ENCODE results near the gene HABP4.

DNA sequence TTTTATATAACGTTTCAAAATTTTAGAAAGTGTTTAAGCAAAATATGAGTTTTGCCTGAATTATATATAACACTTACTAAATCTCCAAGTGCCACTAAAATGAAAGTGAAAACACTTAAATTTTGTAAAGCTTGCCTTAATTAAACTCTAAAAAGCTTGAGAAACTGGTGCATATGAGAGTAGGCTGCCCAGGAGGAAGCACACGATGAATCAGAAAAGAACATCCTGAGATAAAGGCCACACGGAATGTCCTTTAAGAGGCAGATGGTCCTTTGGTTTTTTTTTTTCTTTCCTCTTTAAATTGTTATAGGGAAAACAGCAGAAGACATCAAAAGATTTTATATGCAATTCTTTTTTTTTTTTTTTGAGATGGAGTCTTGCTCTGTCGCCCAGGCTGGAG lies 60.3 kb downstream of the HABP4 start:
- TF ChIP-seq, protein P1, sequence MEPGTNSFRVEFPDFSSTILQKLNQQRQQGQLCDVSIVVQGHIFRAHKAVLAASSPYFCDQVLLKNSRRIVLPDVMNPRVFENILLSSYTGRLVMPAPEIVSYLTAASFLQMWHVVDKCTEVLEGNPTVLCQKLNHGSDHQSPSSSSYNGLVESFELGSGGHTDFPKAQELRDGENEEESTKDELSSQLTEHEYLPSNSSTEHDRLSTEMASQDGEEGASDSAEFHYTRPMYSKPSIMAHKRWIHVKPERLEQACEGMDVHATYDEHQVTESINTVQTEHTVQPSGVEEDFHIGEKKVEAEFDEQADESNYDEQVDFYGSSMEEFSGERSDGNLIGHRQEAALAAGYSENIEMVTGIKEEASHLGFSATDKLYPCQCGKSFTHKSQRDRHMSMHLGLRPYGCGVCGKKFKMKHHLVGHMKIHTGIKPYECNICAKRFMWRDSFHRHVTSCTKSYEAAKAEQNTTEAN (CRISPR knock-in tag; IDR thresholded peaks at IDR 0.05) = no peak
- TF ChIP-seq, protein P2, sequence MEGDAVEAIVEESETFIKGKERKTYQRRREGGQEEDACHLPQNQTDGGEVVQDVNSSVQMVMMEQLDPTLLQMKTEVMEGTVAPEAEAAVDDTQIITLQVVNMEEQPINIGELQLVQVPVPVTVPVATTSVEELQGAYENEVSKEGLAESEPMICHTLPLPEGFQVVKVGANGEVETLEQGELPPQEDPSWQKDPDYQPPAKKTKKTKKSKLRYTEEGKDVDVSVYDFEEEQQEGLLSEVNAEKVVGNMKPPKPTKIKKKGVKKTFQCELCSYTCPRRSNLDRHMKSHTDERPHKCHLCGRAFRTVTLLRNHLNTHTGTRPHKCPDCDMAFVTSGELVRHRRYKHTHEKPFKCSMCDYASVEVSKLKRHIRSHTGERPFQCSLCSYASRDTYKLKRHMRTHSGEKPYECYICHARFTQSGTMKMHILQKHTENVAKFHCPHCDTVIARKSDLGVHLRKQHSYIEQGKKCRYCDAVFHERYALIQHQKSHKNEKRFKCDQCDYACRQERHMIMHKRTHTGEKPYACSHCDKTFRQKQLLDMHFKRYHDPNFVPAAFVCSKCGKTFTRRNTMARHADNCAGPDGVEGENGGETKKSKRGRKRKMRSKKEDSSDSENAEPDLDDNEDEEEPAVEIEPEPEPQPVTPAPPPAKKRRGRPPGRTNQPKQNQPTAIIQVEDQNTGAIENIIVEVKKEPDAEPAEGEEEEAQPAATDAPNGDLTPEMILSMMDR (IDR thresholded peaks at IDR 0.05) = no peak
